Muscle of leg (tissue), 11 donors: ENCODE data around the gene SLCO2B1. TPM values are rescaled to one million over a fixed set of nuclear protein-coding genes. Genes with fewer than 3 reads are reported as not detected.
A peak's percentile ranks its signal among the peaks of the same experiment; 100 is the strongest.

Source experiments
- DNase-seq: peaks from one replicate; pipeline ENCODE4 v3.0.0; 2013
- H3K27ac ChIP-seq: one replicate; pipeline ENCODE4 v1.5.1; 2013; ENCODE audit warnings: mild to moderate bottlenecking, low read length, control low read depth
- H3K27me3 ChIP-seq: one replicate; pipeline ENCODE4 v1.6.1; 2013; ENCODE audit warnings: low read length; ENCODE audit not compliant: control insufficient read depth, insufficient read depth
- H3K36me3 ChIP-seq: one replicate; pipeline ENCODE4 v1.6.1; 2013; ENCODE audit warnings: low read length; ENCODE audit not compliant: control insufficient read depth, insufficient read depth
- H3K4me1 ChIP-seq: one replicate; pipeline ENCODE4 v1.6.1; 2013; ENCODE audit warnings: low read length; ENCODE audit not compliant: control insufficient read depth, insufficient read depth
- H3K4me3 ChIP-seq: one replicate; pipeline ENCODE4 v1.5.1; 2013; ENCODE audit warnings: low read length, control low read depth
- H3K9me3 ChIP-seq: replicated peaks from 2 replicates; pipeline ENCODE4 v1.6.1; 2013; ENCODE audit warnings: low read depth, low read length; ENCODE audit not compliant: control insufficient read depth
- whole genome bisulfite sequencing: methylation state at CpG from one replicate; pipeline ENCODE4 v1.1.5; 2013; ENCODE audit warnings: missing lambda C conversion rate; ENCODE audit not compliant: insufficient coverage; 5-methylcytosine and 5-hydroxymethylcytosine counted together
- polyA plus RNA-seq, 8 donors: library from polyadenylated mRNA; unstranded; fragments of 120-200 nt; gene quantifications; one replicate each; pipeline versions ENCODE4 v1.2.1 to v1.2.3, GENCODE V29; 2013; ENCODE audit warnings: inconsistent platforms in 1 of 8, low replicate concordance in 1 of 8; ENCODE audit not compliant: insufficient read length in 8 of 8, insufficient read depth in 1 of 8
- total RNA-seq: library from RNA; stranded (reverse); fragments of 120-200 nt; gene quantifications from one replicate; pipeline ENCODE4 v1.2.4, GENCODE V29; 2013

The SLCO2B1 gene
- total and polyA plus RNA-seq, 9 donors, result 8.2 to 19.3 (median 12.7) TPM

DNA sequence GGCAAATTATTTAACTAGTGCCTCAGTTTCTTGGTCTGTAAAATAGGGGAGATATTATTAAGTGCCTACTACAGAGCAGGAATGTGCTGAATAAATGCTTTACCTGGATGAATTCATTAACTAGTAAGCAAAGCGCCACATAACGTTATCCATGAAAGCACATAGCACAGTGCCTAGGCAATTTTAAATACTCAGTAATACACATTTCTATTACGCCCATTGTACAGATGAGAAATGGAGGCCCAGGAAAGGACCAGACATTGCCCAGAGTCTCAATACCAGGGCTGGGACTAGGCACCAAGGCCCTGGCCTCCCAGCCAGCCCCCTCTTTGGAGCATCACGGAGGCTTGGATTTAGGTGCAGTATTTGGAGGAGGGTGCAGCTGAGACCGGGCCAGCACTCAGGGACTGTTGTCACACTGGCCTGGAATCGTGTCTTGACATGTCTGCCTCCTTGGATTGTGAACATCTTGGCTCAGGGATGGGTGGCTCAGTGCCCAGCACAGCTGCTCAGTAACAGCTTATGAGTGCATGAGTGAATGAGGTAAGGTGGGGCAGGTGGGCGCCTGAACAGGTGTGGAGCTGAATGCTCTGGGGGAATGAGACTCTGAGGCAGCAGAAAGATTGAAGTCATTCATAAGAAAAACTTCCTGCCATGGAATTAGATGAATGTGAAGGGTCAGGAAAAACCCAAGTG is 47.5 kb downstream of the SLCO2B1 start:
- WGBS, result 77% methylated on average over 5 of the region's 7 CpGs
- DNase-seq, result no peak
- no peak overlapping the region for H3K4me3 ChIP-seq
- no peaks in the 10 kb centered on the region for H3K27me3 ChIP-seq
- H3K27ac ChIP-seq, result no peak overlapping the region
- no peaks in the 10 kb centered on the region for H3K9me3 ChIP-seq
- H3K36me3 ChIP-seq, result peaks cover 4% of the 10 kb centered on the region
- peaks cover 56% of the 10 kb centered on the region for H3K4me1 ChIP-seq

DNA sequence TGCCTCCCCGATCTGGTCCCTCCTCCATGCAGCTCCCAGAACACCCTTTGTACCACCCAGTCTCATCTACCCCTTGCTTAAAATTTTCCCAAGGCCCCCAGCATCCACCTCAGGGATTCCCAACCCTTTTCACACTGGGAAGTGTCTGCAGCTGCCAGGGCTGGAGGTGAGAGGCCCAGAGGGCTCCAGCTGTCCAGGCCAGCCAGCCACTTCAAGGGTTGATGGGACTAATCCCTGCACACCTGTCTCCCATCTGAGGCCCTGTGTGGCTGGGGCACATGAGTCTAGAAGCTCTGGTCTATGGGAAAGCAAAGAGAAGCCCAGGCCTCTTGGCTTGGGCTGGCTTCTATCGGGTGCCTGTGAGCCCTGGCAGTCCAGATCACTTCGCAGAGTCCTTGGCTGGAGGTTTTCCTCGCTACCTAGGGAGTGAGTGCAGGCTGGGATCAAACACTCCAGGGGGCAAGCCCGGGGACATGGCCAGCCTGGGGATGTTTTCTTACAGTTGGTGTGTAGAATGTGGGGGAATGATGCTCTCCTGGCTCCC is 48.6 kb downstream of the SLCO2B1 start:
- peaks cover 6% of the 10 kb centered on the region for H3K36me3 ChIP-seq
- H3K4me3 ChIP-seq, result no peak overlapping the region
- H3K27me3 ChIP-seq, result no peaks in the 10 kb centered on the region
- DNase-seq, result peak; percentile 31
- no peaks in the 10 kb centered on the region for H3K9me3 ChIP-seq
- 70% methylated on average over 3 of the region's 5 CpGs for WGBS
- no peak overlapping the region for H3K27ac ChIP-seq
- peaks cover 49% of the 10 kb centered on the region for H3K4me1 ChIP-seq

DNA sequence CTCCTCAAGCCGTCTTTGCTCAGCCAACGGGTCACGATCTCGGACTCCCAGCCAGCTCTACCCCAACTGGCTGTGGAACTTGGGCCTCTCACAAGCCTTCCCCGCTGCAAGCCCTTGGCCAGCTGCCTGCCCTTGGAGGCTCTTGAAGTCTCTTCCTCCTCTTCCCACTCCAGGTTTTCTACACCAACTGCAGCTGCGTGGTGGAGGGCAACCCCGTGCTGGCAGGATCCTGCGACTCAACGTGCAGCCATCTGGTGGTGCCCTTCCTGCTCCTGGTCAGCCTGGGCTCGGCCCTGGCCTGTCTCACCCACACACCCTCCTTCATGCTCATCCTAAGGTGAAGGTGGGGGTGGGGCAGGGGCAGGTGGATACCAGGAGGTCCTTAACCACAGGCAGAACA is 49.1 kb downstream of the SLCO2B1 start:
- H3K4me3 ChIP-seq, result no peak overlapping the region
- no peaks in the 10 kb centered on the region for H3K27me3 ChIP-seq
- no peak overlapping the region for H3K27ac ChIP-seq
- peaks cover 47% of the 10 kb centered on the region for H3K4me1 ChIP-seq
- H3K36me3 ChIP-seq, result peaks cover 7% of the 10 kb centered on the region
- no peaks in the 10 kb centered on the region for H3K9me3 ChIP-seq
- DNase-seq, result peak; percentile 31
- 31% methylated on average over 5 of the region's 10 CpGs for WGBS

DNA sequence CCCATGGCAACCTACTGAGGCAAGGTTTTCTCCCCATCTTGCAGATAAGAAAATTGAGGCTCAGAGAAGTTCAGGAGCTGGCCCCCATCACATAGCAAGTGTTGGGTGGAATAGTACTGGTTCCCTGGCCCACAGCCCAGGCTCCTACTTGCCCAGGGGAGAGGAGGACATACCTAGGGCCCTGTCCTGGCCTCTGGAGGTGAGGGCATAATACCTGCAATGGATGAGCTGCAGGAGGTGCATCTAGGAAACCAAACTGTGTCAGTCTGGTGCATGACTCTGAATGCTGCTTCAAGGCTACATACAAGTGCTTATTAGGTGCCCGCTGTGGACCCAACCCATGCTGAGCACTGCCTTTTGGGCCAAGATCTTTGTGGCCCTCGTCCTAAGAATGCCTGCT is 49.6 kb downstream of the SLCO2B1 start:
- Histone ChIP-seq H3K36me3 (peaks cover 7% of the 10 kb centered on the region), H3K27me3 (no peaks in the 10 kb centered on the region), H3K4me1 (peaks cover 43% of the 10 kb centered on the region), H3K4me3 (no peak overlapping the region), H3K9me3 (no peaks in the 10 kb centered on the region), H3K27ac (no peak overlapping the region)
- WGBS, result 100% methylated on average over 1 of the region's 2 CpGs
- no peak for DNase-seq

DNA sequence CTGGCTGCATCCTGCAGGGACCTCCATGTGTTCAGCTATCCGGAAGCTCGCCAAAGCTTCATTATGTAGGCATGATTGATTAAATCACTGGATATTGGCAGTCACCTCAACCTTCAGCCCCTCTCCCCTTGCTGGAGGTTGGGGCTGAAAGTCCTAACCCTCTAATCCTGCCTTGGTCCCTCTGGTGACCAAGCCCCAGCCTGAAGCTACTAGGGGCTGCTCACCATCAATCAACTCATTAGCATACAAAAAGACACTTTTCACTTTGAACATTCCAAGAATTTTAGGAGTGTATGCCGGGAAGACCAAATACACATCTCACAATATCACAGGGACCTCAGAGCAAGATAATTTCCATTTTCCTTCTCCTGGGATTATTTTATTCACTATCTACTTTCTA is 50.9 kb downstream of the SLCO2B1 start:
- no peak overlapping the region for H3K27ac ChIP-seq
- H3K27me3 ChIP-seq, result no peaks in the 10 kb centered on the region
- no CpG with 5 or more reads among the region's 3 CpGs for WGBS
- H3K36me3 ChIP-seq, result peaks cover 7% of the 10 kb centered on the region
- H3K4me3 ChIP-seq, result no peak overlapping the region
- DNase-seq, result no peak
- peaks cover 36% of the 10 kb centered on the region for H3K4me1 ChIP-seq
- H3K9me3 ChIP-seq, result no peaks in the 10 kb centered on the region

DNA sequence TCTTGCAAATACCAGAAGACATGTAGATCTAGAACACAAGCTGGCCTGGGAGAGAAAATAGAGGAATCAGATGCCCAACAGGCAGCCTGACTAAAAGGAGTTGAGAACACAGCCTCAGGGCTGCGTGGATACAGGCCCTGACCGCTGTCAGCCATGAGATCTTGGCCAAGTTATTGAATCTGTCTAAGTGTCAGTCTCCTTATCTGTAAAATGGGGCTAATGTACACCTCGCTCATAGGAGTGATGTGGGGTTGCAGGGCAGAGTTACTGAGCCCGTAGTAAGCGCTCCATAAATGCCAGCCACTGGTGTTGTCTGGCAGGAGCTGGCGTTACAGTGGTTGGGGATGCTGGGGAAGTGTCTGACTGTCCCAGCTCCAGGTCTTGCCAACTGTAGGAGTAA is 51.3 kb downstream of the SLCO2B1 start:
- WGBS, result 88% methylated on average over 6 of the region's 6 CpGs

DNA sequence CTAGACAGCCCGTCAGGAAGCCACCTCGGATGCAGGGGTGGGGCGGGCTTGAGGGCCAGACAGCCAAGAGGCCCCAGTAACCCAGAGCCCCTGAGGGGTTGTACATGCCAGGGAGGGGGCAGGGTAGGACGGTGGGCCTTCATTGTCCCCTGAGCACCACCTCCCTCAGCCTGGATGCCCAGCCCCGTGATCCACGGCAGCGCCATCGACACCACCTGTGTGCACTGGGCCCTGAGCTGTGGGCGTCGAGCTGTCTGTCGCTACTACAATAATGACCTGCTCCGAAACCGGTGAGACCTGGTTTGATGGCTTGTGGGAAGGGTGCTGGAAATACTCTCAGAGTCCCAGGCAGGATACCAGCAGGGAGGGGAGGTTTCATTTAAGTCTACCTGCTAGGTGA is 52.2 kb downstream of the SLCO2B1 start:
- no peaks in the 10 kb centered on the region for H3K9me3 ChIP-seq
- peaks cover 29% of the 10 kb centered on the region for H3K4me1 ChIP-seq
- WGBS, result 85% methylated on average over 8 of the region's 13 CpGs
- no peaks in the 10 kb centered on the region for H3K27me3 ChIP-seq
- peaks cover 3% of the 10 kb centered on the region for H3K36me3 ChIP-seq
- no peak overlapping the region for H3K27ac ChIP-seq
- no peak overlapping the region for H3K4me3 ChIP-seq
- no peak for DNase-seq

More for the DNA sequence above, 51.3 kb downstream of the SLCO2B1 start:
- peaks cover 5% of the 10 kb centered on the region for H3K36me3 ChIP-seq
- H3K27me3 ChIP-seq, result no peaks in the 10 kb centered on the region
- H3K27ac ChIP-seq, result no peak overlapping the region
- DNase-seq, result no peak
- peaks cover 33% of the 10 kb centered on the region for H3K4me1 ChIP-seq
- H3K9me3 ChIP-seq, result no peaks in the 10 kb centered on the region
- H3K4me3 ChIP-seq, result no peak overlapping the region

DNA sequence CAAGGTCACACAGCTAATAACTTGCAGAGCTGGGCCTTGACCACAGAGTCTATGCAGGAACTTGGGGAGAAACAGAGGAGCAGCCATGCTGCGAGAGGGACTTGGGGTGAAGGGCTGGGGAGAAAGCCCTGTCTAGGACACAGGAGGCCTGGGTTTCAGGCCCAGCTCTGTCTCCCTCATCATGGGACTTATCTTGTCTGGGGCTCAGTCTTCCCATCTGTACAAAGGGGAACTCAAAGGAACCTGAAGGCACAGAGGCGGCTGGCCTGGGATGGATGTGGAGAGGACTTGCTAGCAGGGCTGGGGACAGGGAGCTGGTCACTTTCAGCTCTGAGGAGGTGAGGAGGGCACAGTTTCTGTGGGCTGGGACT is 52.7 kb downstream of the SLCO2B1 start:
- Histone ChIP-seq H3K27me3 (no peaks in the 10 kb centered on the region), H3K36me3 (peaks cover 3% of the 10 kb centered on the region), H3K4me3 (no peak overlapping the region), H3K4me1 (peaks cover 25% of the 10 kb centered on the region), H3K27ac (no peak overlapping the region), H3K9me3 (no peaks in the 10 kb centered on the region)
- DNase-seq, result no peak
- WGBS, result 95% methylated on average over 2 of the region's 2 CpGs

DNA sequence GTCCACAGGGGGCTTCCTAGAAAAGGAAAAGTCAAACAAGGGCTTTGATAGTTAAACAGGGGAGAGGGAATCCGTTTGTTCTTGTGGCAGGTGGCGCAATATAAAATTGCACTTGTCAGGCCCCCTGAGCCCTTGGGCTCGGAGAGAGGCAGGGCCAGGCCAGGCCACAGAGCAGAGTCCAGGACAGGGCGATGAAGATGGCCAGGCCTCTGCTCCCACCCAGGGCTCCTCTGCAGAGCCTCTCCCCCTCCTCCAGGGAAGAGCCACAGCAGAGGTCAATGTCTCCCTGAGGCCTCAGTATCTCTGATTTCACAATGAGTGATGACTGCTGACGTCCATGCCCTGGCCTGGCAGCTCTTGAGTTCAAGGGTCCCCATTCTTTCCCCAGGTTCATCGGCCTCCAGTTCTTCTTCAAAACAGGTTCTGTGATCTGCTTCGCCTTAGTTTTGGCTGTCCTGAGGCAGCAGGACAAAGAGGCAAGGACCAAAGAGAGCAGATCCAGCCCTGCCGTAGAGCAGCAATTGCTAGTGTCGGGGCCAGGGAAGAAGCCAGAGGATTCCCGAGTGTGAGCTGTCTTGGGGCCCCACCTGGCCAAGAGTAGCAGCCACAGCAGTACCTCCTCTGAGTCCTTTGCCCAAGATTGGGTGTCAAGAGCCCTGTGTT is 53.2 kb downstream of the SLCO2B1 start:
- WGBS, result 74% methylated on average over 10 of the region's 10 CpGs
- DNase-seq, result no peak
- H3K4me1 ChIP-seq, result peaks cover 20% of the 10 kb centered on the region
- H3K4me3 ChIP-seq, result no peak overlapping the region
- H3K36me3 ChIP-seq, result peaks cover 3% of the 10 kb centered on the region
- H3K27ac ChIP-seq, result no peak overlapping the region
- no peaks in the 10 kb centered on the region for H3K9me3 ChIP-seq
- no peaks in the 10 kb centered on the region for H3K27me3 ChIP-seq

DNA sequence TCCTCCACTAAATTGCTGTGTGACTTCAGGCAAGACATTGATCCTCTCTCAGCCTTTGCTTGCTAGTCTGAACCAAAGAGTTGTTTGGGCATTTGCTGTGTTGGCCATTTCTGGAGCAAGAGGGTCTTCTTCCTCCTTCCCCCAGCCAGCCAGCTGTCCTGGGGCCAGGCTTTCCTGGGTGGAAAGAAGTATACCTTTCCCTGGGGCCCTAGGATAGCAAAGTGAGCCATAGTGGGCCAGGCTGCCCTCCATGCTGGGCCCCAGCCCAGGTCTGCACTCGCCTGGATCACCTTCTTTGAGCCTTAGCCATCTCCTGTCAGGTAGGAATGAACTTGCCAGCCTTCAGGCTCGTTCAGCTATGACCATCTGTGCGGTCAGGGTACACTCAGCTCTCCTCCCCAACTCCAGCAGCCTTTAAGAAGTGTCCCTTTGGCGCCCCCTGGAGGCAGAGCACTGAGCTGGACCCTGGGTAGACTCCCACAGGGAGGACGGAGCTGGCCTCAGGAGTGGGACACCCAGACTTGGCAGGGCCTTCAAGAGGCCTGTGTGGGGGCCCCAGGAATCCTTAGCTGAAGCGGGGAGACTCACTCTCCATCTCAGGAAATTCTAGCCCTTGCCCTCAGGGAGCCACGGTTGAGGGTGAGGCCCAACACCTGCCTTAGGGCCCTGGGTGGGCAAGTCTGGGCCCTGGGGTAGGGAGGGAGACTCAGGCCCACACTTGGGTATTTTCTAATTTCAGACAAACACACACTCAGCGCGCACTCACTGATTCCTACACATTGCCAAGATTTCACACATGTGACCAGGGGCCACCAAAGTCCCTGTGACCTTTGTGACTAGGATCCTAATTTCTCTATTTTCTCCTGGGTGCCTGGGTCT is 54.0 kb downstream of the SLCO2B1 start:
- H3K27me3 ChIP-seq, result no peaks in the 10 kb centered on the region
- 8% methylated on average over 5 of the region's 9 CpGs for WGBS
- no peaks in the 10 kb centered on the region for H3K9me3 ChIP-seq
- H3K4me3 ChIP-seq, result no peak overlapping the region
- H3K27ac ChIP-seq, result no peak overlapping the region
- H3K4me1 ChIP-seq, result peaks cover 12% of the 10 kb centered on the region
- peak; percentile 88 for DNase-seq
- peaks cover 3% of the 10 kb centered on the region for H3K36me3 ChIP-seq
